ENCODE measurements around the gene ASTN2. TPM values are rescaled to one million over a fixed set of nuclear protein-coding genes. Genes with fewer than 3 reads are reported as not detected.

ASTN2 gene
- polyA plus RNA-seq, 2 donors: 0.26 to 0.35 TPM

- Histone ChIP-seq H3K27me3 (ENCODE audit: control insufficient read depth in 1 of 2, insufficient read depth in 2 of 2, low read length in 2 of 2) (no peaks in the 10 kb centered on the region), H3K4me3 (ENCODE audit: low read depth in 1 of 2, low read length in 2 of 2) (no peak overlapping the region), H3K9me3 (ENCODE audit: control insufficient read depth in 2 of 2, insufficient read depth in 1 of 2, low read depth in 1 of 2, low read length in 1 of 2) (no peaks in the 10 kb centered on the region), H3K4me1 (ENCODE audit: control insufficient read depth in 2 of 2, insufficient read depth in 2 of 2, low read length in 1 of 2) (peaks cover 0 to 2% of the 10 kb centered on the region in 2 donors), H3K36me3 (ENCODE audit: control insufficient read depth in 2 of 2, insufficient read depth in 2 of 2, low read length in 1 of 2) (no peaks in the 10 kb centered on the region), H3K27ac (ENCODE audit: low read depth in 2 of 2, low read length in 1 of 2) (no peak overlapping the region)
- 73 to 78% methylated on average over 4 of the region's 4 CpGs for WGBS, 2 donors
Measured at GRCh38 chr9:116647515-116647809, 767.4 kb downstream of the ASTN2 start.

- no peaks in the 10 kb centered on the region for H3K27me3 ChIP-seq (ENCODE audit: control insufficient read depth in 1 of 2, insufficient read depth in 2 of 2, low read length in 2 of 2)
- no peak overlapping the region for H3K4me3 ChIP-seq (ENCODE audit: low read depth in 1 of 2, low read length in 2 of 2)
- no peaks in the 10 kb centered on the region for H3K36me3 ChIP-seq (ENCODE audit: control insufficient read depth in 2 of 2, insufficient read depth in 2 of 2, low read length in 1 of 2)
- peaks cover 0 to 2% of the 10 kb centered on the region in 2 donors for H3K4me1 ChIP-seq (ENCODE audit: control insufficient read depth in 2 of 2, insufficient read depth in 2 of 2, low read length in 1 of 2)
- H3K9me3 ChIP-seq (ENCODE audit: control insufficient read depth in 2 of 2, insufficient read depth in 1 of 2, low read depth in 1 of 2, low read length in 1 of 2): no peaks in the 10 kb centered on the region
- 71 to 73% methylated on average over 5 of the region's 5 CpGs for WGBS, 2 donors
- no peak overlapping the region for H3K27ac ChIP-seq (ENCODE audit: low read depth in 2 of 2, low read length in 1 of 2)
Measured at GRCh38 chr9:116646661-116647514, 768.0 kb downstream of the ASTN2 start.

- H3K27me3 ChIP-seq (ENCODE audit: control insufficient read depth in 1 of 2, insufficient read depth in 2 of 2, low read length in 2 of 2): no peaks in the 10 kb centered on the region
- no peak overlapping the region for H3K27ac ChIP-seq (ENCODE audit: low read depth in 2 of 2, low read length in 1 of 2)
- 75 to 86% methylated on average over 2 of the region's 2 CpGs for WGBS, 2 donors
- peaks cover 0 to 2% of the 10 kb centered on the region in 2 donors for H3K4me1 ChIP-seq (ENCODE audit: control insufficient read depth in 2 of 2, insufficient read depth in 2 of 2, low read length in 1 of 2)
- H3K9me3 ChIP-seq (ENCODE audit: control insufficient read depth in 2 of 2, insufficient read depth in 1 of 2, low read depth in 1 of 2, low read length in 1 of 2): no peaks in the 10 kb centered on the region
- H3K36me3 ChIP-seq (ENCODE audit: control insufficient read depth in 2 of 2, insufficient read depth in 2 of 2, low read length in 1 of 2): peaks cover 0 to 2% of the 10 kb centered on the region in 2 donors
- no peak overlapping the region for H3K4me3 ChIP-seq (ENCODE audit: low read depth in 1 of 2, low read length in 2 of 2)
Measured at GRCh38 chr9:116644091-116644688, 770.7 kb downstream of the ASTN2 start.

- Histone ChIP-seq H3K27me3 (ENCODE audit: control insufficient read depth in 1 of 2, insufficient read depth in 2 of 2, low read length in 2 of 2) (no peaks in the 10 kb centered on the region), H3K4me3 (ENCODE audit: low read depth in 1 of 2, low read length in 2 of 2) (no peak overlapping the region), H3K27ac (ENCODE audit: low read depth in 2 of 2, low read length in 1 of 2) (no peak overlapping the region), H3K36me3 (ENCODE audit: control insufficient read depth in 2 of 2, insufficient read depth in 2 of 2, low read length in 1 of 2) (peaks cover 0 to 2% of the 10 kb centered on the region in 2 donors), H3K4me1 (ENCODE audit: control insufficient read depth in 2 of 2, insufficient read depth in 2 of 2, low read length in 1 of 2) (peaks cover 0 to 2% of the 10 kb centered on the region in 2 donors), H3K9me3 (ENCODE audit: control insufficient read depth in 2 of 2, insufficient read depth in 1 of 2, low read depth in 1 of 2, low read length in 1 of 2) (no peaks in the 10 kb centered on the region)
- 94% methylated on average over 1 of the region's 1 CpG for WGBS, 2 donors
Measured at GRCh38 chr9:116643691-116644090, 771.2 kb downstream of the ASTN2 start.

- no peak overlapping the region for H3K4me3 ChIP-seq (ENCODE audit: low read depth in 1 of 2, low read length in 2 of 2)
- peaks cover 0 to 2% of the 10 kb centered on the region in 2 donors for H3K9me3 ChIP-seq (ENCODE audit: control insufficient read depth in 2 of 2, insufficient read depth in 1 of 2, low read depth in 1 of 2, low read length in 1 of 2)
- WGBS, 2 donors: 34 to 44% methylated on average over 2 of the region's 2 CpGs
- peaks cover 0 to 2% of the 10 kb centered on the region in 2 donors for H3K4me1 ChIP-seq (ENCODE audit: control insufficient read depth in 2 of 2, insufficient read depth in 2 of 2, low read length in 1 of 2)
- H3K36me3 ChIP-seq (ENCODE audit: control insufficient read depth in 2 of 2, insufficient read depth in 2 of 2, low read length in 1 of 2): peaks cover 0 to 2% of the 10 kb centered on the region in 2 donors
- no peak overlapping the region for H3K27ac ChIP-seq (ENCODE audit: low read depth in 2 of 2, low read length in 1 of 2)
- H3K27me3 ChIP-seq (ENCODE audit: control insufficient read depth in 1 of 2, insufficient read depth in 2 of 2, low read length in 2 of 2): no peaks in the 10 kb centered on the region
Measured at GRCh38 chr9:116641292-116642059, 773.4 kb downstream of the ASTN2 start.

- no peak overlapping the region for H3K27ac ChIP-seq (ENCODE audit: low read depth in 2 of 2, low read length in 1 of 2)
- H3K4me1 ChIP-seq (ENCODE audit: control insufficient read depth in 2 of 2, insufficient read depth in 2 of 2, low read length in 1 of 2): peaks cover 0 to 2% of the 10 kb centered on the region in 2 donors
- H3K4me3 ChIP-seq (ENCODE audit: low read depth in 1 of 2, low read length in 2 of 2): no peak overlapping the region
- H3K9me3 ChIP-seq (ENCODE audit: control insufficient read depth in 2 of 2, insufficient read depth in 1 of 2, low read depth in 1 of 2, low read length in 1 of 2): peaks cover 0 to 2% of the 10 kb centered on the region in 2 donors
- peaks cover 0 to 2% of the 10 kb centered on the region in 2 donors for H3K36me3 ChIP-seq (ENCODE audit: control insufficient read depth in 2 of 2, insufficient read depth in 2 of 2, low read length in 1 of 2)
- no peaks in the 10 kb centered on the region for H3K27me3 ChIP-seq (ENCODE audit: control insufficient read depth in 1 of 2, insufficient read depth in 2 of 2, low read length in 2 of 2)
Measured at GRCh38 chr9:116639251-116639741, 775.6 kb downstream of the ASTN2 start.

- 81 to 85% methylated on average over 2 of the region's 2 CpGs for WGBS, 2 donors
- H3K9me3 ChIP-seq (ENCODE audit: control insufficient read depth in 2 of 2, insufficient read depth in 1 of 2, low read depth in 1 of 2, low read length in 1 of 2): peaks cover 0 to 2% of the 10 kb centered on the region in 2 donors
- peaks cover 0 to 2% of the 10 kb centered on the region in 2 donors for H3K36me3 ChIP-seq (ENCODE audit: control insufficient read depth in 2 of 2, insufficient read depth in 2 of 2, low read length in 1 of 2)
- H3K4me3 ChIP-seq (ENCODE audit: low read depth in 1 of 2, low read length in 2 of 2): no peak overlapping the region
- no peaks in the 10 kb centered on the region for H3K27me3 ChIP-seq (ENCODE audit: control insufficient read depth in 1 of 2, insufficient read depth in 2 of 2, low read length in 2 of 2)
- H3K4me1 ChIP-seq (ENCODE audit: control insufficient read depth in 2 of 2, insufficient read depth in 2 of 2, low read length in 1 of 2): no peaks in the 10 kb centered on the region
- H3K27ac ChIP-seq (ENCODE audit: low read depth in 2 of 2, low read length in 1 of 2): no peak overlapping the region
Measured at GRCh38 chr9:116635908-116636307, 778.9 kb downstream of the ASTN2 start.

GRCh38 chr9:116632990-116633838, 781.6 kb downstream of the ASTN2 start:
- no peaks in the 10 kb centered on the region for H3K36me3 ChIP-seq (ENCODE audit: control insufficient read depth in 2 of 2, insufficient read depth in 2 of 2, low read length in 1 of 2)
- WGBS, 2 donors: 76 to 84% methylated on average over 6 of the region's 6 CpGs
- H3K27me3 ChIP-seq (ENCODE audit: control insufficient read depth in 1 of 2, insufficient read depth in 2 of 2, low read length in 2 of 2): no peaks in the 10 kb centered on the region
- H3K4me1 ChIP-seq (ENCODE audit: control insufficient read depth in 2 of 2, insufficient read depth in 2 of 2, low read length in 1 of 2): no peaks in the 10 kb centered on the region
- no peak overlapping the region for H3K27ac ChIP-seq (ENCODE audit: low read depth in 2 of 2, low read length in 1 of 2)
- peaks cover 0 to 2% of the 10 kb centered on the region in 2 donors for H3K9me3 ChIP-seq (ENCODE audit: control insufficient read depth in 2 of 2, insufficient read depth in 1 of 2, low read depth in 1 of 2, low read length in 1 of 2)
- H3K4me3 ChIP-seq (ENCODE audit: low read depth in 1 of 2, low read length in 2 of 2): no peak overlapping the region

- 65 to 66% methylated on average over 3 of the region's 3 CpGs for WGBS, 2 donors
- no peaks in the 10 kb centered on the region for H3K9me3 ChIP-seq (ENCODE audit: control insufficient read depth in 2 of 2, insufficient read depth in 1 of 2, low read depth in 1 of 2, low read length in 1 of 2)
- no peaks in the 10 kb centered on the region for H3K27me3 ChIP-seq (ENCODE audit: control insufficient read depth in 1 of 2, insufficient read depth in 2 of 2, low read length in 2 of 2)
Measured at GRCh38 chr9:116629634-116630033, 785.2 kb downstream of the ASTN2 start.

More at GRCh38 chr9:116629634-116630033, 785.2 kb downstream of the ASTN2 start:
- Histone ChIP-seq H3K4me3 (ENCODE audit: low read depth in 1 of 2, low read length in 2 of 2) (no peak overlapping the region), H3K4me1 (ENCODE audit: control insufficient read depth in 2 of 2, insufficient read depth in 2 of 2, low read length in 1 of 2) (no peaks in the 10 kb centered on the region), H3K36me3 (ENCODE audit: control insufficient read depth in 2 of 2, insufficient read depth in 2 of 2, low read length in 1 of 2) (no peaks in the 10 kb centered on the region), H3K27ac (ENCODE audit: low read depth in 2 of 2, low read length in 1 of 2) (no peak overlapping the region)

All from esophagus (tissue), 2 donors.